H1 (cell line): ENCODE measurements around the gene DGKD. TPM values are rescaled to one million over a fixed set of nuclear protein-coding genes. Genes with fewer than 3 reads are reported as not detected.

Source experiments
- CTCF ChIA-PET: fragments of 300-600 bp; sonication (Branson Sonifier 250); formaldehyde crosslinking; loops from one replicate; lab custom pipeline; 2021; ENCODE audit not compliant: partially characterized antibody; lab: Charles Lee
- POLR2A ChIA-PET: fragments of 300-600 bp; sonication (Branson Sonifier 250); formaldehyde crosslinking; loops from one replicate; lab custom pipeline; 2021; ENCODE audit warnings: inconsistent platforms; ENCODE audit not compliant: partially characterized antibody; lab: Charles Lee
- DNase-seq, 2 experiments: peaks; one replicate each; pipeline versions ENCODE4 v3.0.0 to v3.0.0-alpha.2; 2010 to 2022; ENCODE audit warnings: low spot score in 2 of 2, low read depth in 1 of 2, mixed read lengths in 1 of 2
- FAIRE-seq: peaks from 2 replicates; lab custom pipeline; 2011; peaks lifted over from hg19 to GRCh38; lab: Jason Lieb, UNC
- H2AFZ ChIP-seq: 2 replicates; pipeline ENCODE4 v1.8.1; 2012; ENCODE audit warnings: low read length, inconsistent platforms
- H2AK5ac ChIP-seq: 2 replicates; pipeline ENCODE4 v1.6.1; 2013; ENCODE audit warnings: low read depth, low read length
- H2BK120ac ChIP-seq: replicated peaks from 2 replicates; pipeline ENCODE3; 2013; ENCODE audit warnings: low read depth, low read length, inconsistent platforms
- H2BK12ac ChIP-seq: 2 replicates; pipeline ENCODE4 v1.6.1; 2013; ENCODE audit warnings: low read depth, low read length
- H2BK15ac ChIP-seq: 2 replicates; pipeline ENCODE4 v1.6.1; 2013; ENCODE audit warnings: low read length
- H2BK20ac ChIP-seq: 2 replicates; pipeline ENCODE4 v1.6.1; 2013; ENCODE audit warnings: low read length
- H2BK5ac ChIP-seq: 2 replicates; pipeline ENCODE4 v1.6.1; 2013; ENCODE audit warnings: low read depth, low read length
- H3K14ac ChIP-seq: 2 replicates; pipeline ENCODE4 v1.6.1; 2013; ENCODE audit warnings: inconsistent platforms; ENCODE audit not compliant: insufficient read length
- H3K18ac ChIP-seq: 2 replicates; pipeline ENCODE4 v1.6.1; 2013; ENCODE audit warnings: low read length; ENCODE audit errors: extremely low read depth
- H3K23ac ChIP-seq: 2 replicates; pipeline ENCODE4 v1.6.1; 2013; ENCODE audit warnings: inconsistent platforms; ENCODE audit not compliant: insufficient read length
- H3K23me2 ChIP-seq: 2 replicates; pipeline ENCODE4 v1.6.1; 2013; ENCODE audit warnings: low read depth, low read length
- H3K27ac ChIP-seq: 2 replicates; pipeline ENCODE4 v1.6.1; 2011; ENCODE audit warnings: low read depth, low read length, inconsistent platforms
- H3K27me3 ChIP-seq, 4 experiments: replicated peaks in 1 of 4; 1 replicate in 1 of 4; 2 replicates in 3 of 4; pipeline versions ENCODE4 v1.6.1 to v1.8.1; 2011 to 2013; ENCODE audit warnings: low read length in 3 of 4, mild to moderate bottlenecking in 3 of 4, inconsistent platforms in 2 of 4, mixed read lengths in 2 of 4, moderate library complexity in 1 of 4; ENCODE audit not compliant: control insufficient read depth in 3 of 4, insufficient read depth in 3 of 4; ENCODE audit errors: extremely low read depth in 1 of 4
- H3K36me3 ChIP-seq, 4 experiments: 2 replicates each; pipeline versions ENCODE4 v1.6.1 to v1.8.1; 2011 to 2013; ENCODE audit warnings: mild to moderate bottlenecking in 4 of 4, low read length in 3 of 4, moderate library complexity in 2 of 4, control low read depth in 1 of 4, inconsistent platforms in 1 of 4; ENCODE audit not compliant: insufficient read depth in 4 of 4, control insufficient read depth in 2 of 4
- H3K4ac ChIP-seq: replicated peaks from 2 replicates; pipeline ENCODE3; 2013; ENCODE audit warnings: low read length, low read depth, mixed read lengths, inconsistent platforms; ENCODE audit not compliant: insufficient read length
- H3K4me1 ChIP-seq, 4 experiments: replicated peaks in 1 of 4; 1 replicate in 1 of 4; 2 replicates in 3 of 4; pipeline versions ENCODE4 v1.6.1 to v1.8.1; 2011 to 2013; ENCODE audit warnings: low read length in 3 of 4, inconsistent platforms in 2 of 4, mixed read lengths in 1 of 4; ENCODE audit not compliant: insufficient read depth in 4 of 4, control insufficient read depth in 3 of 4
- H3K4me2 ChIP-seq, 2 experiments: 2 replicates each; pipeline versions ENCODE4 v1.6.1 to v1.8.1; 2011 to 2013; ENCODE audit warnings: low read depth in 2 of 2, low read length in 2 of 2, control low read depth in 1 of 2, inconsistent platforms in 1 of 2, mild to moderate bottlenecking in 1 of 2; ENCODE audit not compliant: insufficient read depth in 1 of 2
- H3K4me3 ChIP-seq, 4 experiments: fragments of 200-600, 300-600 bp in 1 of 4; sonication (generic), shearing (Covaris generic), sonication (Bioruptor Twin) in 1 of 4; 2 replicates each; pipeline versions ENCODE4 v1.5.1 to v1.8.1; 2011 to 2016; ENCODE audit warnings: low read length in 4 of 4, low read depth in 3 of 4, control low read depth in 2 of 4, inconsistent platforms in 2 of 4, mild to moderate bottlenecking in 2 of 4, mixed read lengths in 1 of 4, moderate library complexity in 1 of 4; ENCODE audit not compliant: insufficient read depth in 2 of 4; ENCODE audit errors: extremely low read depth in 1 of 4
- H3K56ac ChIP-seq: replicated peaks from 2 replicates; pipeline ENCODE3; 2013; ENCODE audit warnings: low read depth, mild to moderate bottlenecking, mixed read lengths, low read length, inconsistent platforms; ENCODE audit not compliant: insufficient read length
- H3K79me1 ChIP-seq: 2 replicates; pipeline ENCODE4 v1.6.1; 2013; ENCODE audit warnings: low read depth, low read length, control low read depth
- H3K79me2 ChIP-seq, 2 experiments: 2 replicates each; pipeline versions ENCODE4 v1.6.1 to v1.8.1; 2012 to 2013; ENCODE audit warnings: low read length in 2 of 2, mild to moderate bottlenecking in 2 of 2, inconsistent platforms in 1 of 2; ENCODE audit not compliant: insufficient read depth in 2 of 2, control insufficient read depth in 1 of 2
- H3K9ac ChIP-seq, 4 experiments: replicated peaks in 1 of 4; 1 replicate in 1 of 4; 2 replicates in 3 of 4; pipeline versions ENCODE4 v1.6.1 to v1.8.1; 2011 to 2013; ENCODE audit warnings: low read depth in 3 of 4, low read length in 3 of 4, control low read depth in 2 of 4, mild to moderate bottlenecking in 2 of 4, moderate library complexity in 2 of 4, inconsistent platforms in 1 of 4; ENCODE audit errors: extremely low read depth in 1 of 4
- H3K9me3 ChIP-seq, 2 experiments: 2 replicates each; pipeline versions ENCODE4 v1.6.1 to v1.8.1; 2012 to 2013; ENCODE audit warnings: mild to moderate bottlenecking in 2 of 2, moderate library complexity in 2 of 2, control low read depth in 1 of 2, inconsistent platforms in 1 of 2, low read depth in 1 of 2, low read length in 1 of 2, mixed read lengths in 1 of 2; ENCODE audit not compliant: insufficient read depth in 2 of 2
- H4K20me1 ChIP-seq, 2 experiments: replicated peaks in 1 of 2; 2 replicates each; pipeline versions ENCODE3 to v1.8.1; 2011 to 2013; ENCODE audit warnings: inconsistent platforms in 2 of 2, low read length in 2 of 2, mild to moderate bottlenecking in 1 of 2; ENCODE audit not compliant: insufficient read depth in 2 of 2, control insufficient read depth in 1 of 2
- H4K5ac ChIP-seq: 2 replicates; pipeline ENCODE4 v1.6.1; 2013; ENCODE audit warnings: low read length, low read depth, mixed read lengths, inconsistent platforms; ENCODE audit not compliant: insufficient read length
- H4K8ac ChIP-seq: 2 replicates; pipeline ENCODE4 v1.8.0; 2013; ENCODE audit warnings: mild to moderate bottlenecking, moderate library complexity, low read length, inconsistent platforms; ENCODE audit not compliant: insufficient read depth; ENCODE audit errors: extremely low read depth
- H4K91ac ChIP-seq: replicated peaks from 2 replicates; pipeline ENCODE3; 2013; ENCODE audit warnings: low read length, mixed read lengths, inconsistent platforms; ENCODE audit not compliant: insufficient read length
- WGBS, 2 experiments: shearing (Covaris generic) in 1 of 2; methylation state at CpG; one replicate each; pipeline versions ENCODE4 v1.1.6 to v1.1.7; 2013 to 2015; ENCODE audit warnings: low lambda C conversion rate in 2 of 2, mixed read lengths in 2 of 2, inconsistent platforms in 1 of 2, low coverage in 1 of 2, missing lambda C conversion rate in 1 of 2; ENCODE audit not compliant: insufficient replicate concordance in 2 of 2, insufficient coverage in 1 of 2, insufficient read length in 1 of 2; ENCODE audit errors: extremely low coverage in 1 of 2, missing lambda C conversion rate in 1 of 2; 5-methylcytosine and 5-hydroxymethylcytosine counted together
- polyA plus RNA-seq, 7 experiments: library from polyadenylated mRNA; depleted of rRNA in 3 of 7; stranded (reverse) in 5 of 7; unstranded in 2 of 7; fragments of >200 nt in 5 of 7; fragments of 200-250 nt in 2 of 7; gene quantifications; 1 replicate in 5 of 7; 2 replicates in 1 of 7; 4 replicates in 1 of 7; pipeline versions ENCODE4 v1.2.1 to v1.2.3, GENCODE V29; 2011 to 2013; ENCODE audit warnings: missing spikeins in 2 of 7, mixed read lengths in 2 of 7
- total RNA-seq: library from RNA; stranded (reverse); fragmentation: NEBNext Ultra II Directional; extraction: Animal tissue kit (Norgen Biotek cat#: 25700); gene quantifications from 2 replicates; pipeline ENCODE4 v1.2.1, GENCODE V29; 2021

Gene DGKD
- total and polyA plus RNA-seq, 2 of the 8 experiments (the other 6 are each of a cell fraction or from before 2014, with no cell fraction given), result 7.7 to 30.9 TPM

GRCh38 chr2:233418052-233418760, 63.9 kb downstream of the DGKD start:
- H3K23ac ChIP-seq, result no peak overlapping the region
- H4K20me1 ChIP-seq, result peaks cover 0 to 2% of the 10 kb centered on the region in 2 experiments
- H3K23me2 ChIP-seq, result peaks cover 2% of the 10 kb centered on the region; the same call in 1 of the 2 replicates
- H2BK15ac ChIP-seq, result 0 out of 2 replicates have a peak overlapping the region, but pooled peaks have one; percentile 53
- H4K5ac ChIP-seq, result no peak overlapping the region
- H3K27ac ChIP-seq, result no peak overlapping the region
- peaks cover 6% of the 10 kb centered on the region for H3K79me1 ChIP-seq
- H3K9ac ChIP-seq, result no peak overlapping the region; a peak in 1 of 7 replicates
- H3K4ac ChIP-seq, result no peak overlapping the region
- ChIA-PET CTCF (interaction anchor here (0.5 to 3.7 kb wide), 8 partner anchors 11 to 94 kb away, joined by 3 to 18 read pairs (median 4); no protein-coding TSS in a partner anchor), POLR2A (no interaction called here)
- H2AFZ ChIP-seq, result no peak overlapping the region
- H3K36me3 ChIP-seq, result no peaks in the 10 kb centered on the region
- no peak overlapping the region for H3K14ac ChIP-seq
- no peak overlapping the region for H3K4me2 ChIP-seq
- H3K4me1 ChIP-seq, result peaks cover 0 to 11% (median 6%) of the 10 kb centered on the region in 4 experiments; a peak in 6 of 7 replicates
- H4K8ac ChIP-seq, result no peak overlapping the region
- FAIRE-seq (no peak), DNase-seq (peak in 1 of 2 experiments; percentile 35)
- H2BK12ac ChIP-seq, result no peak overlapping the region
- no peaks in the 10 kb centered on the region for H3K9me3 ChIP-seq
- H2BK120ac ChIP-seq, result no peak overlapping the region
- H3K27me3 ChIP-seq, result no peaks in the 10 kb centered on the region
- no peak overlapping the region for H3K4me3 ChIP-seq
- H2BK20ac ChIP-seq, result no peak overlapping the region
- peaks cover 0 to 9% of the 10 kb centered on the region in 2 experiments; a peak in 1 of 4 replicates for H3K79me2 ChIP-seq
- WGBS, 2 experiments, result 89% methylated on average over 3 of the region's 3 CpGs; no CpG with 5 or more reads in 1 of the 2 experiments
- no peak overlapping the region for H3K18ac ChIP-seq
- peak overlapping the region; percentile 73 for H3K56ac ChIP-seq
- no peak overlapping the region for H4K91ac ChIP-seq
- no peak overlapping the region for H2AK5ac ChIP-seq
- H2BK5ac ChIP-seq, result 0 out of 2 replicates have a peak overlapping the region, but pooled peaks have one; percentile 18
